Stimulated activated CD4-positive, alpha-beta T cell treated with anti-CD3 and anti-CD28 coated beads, TNF-alpha, amount 100 ng/mL, for 1 hour (primary cell): ENCODE data around the gene CYP1A2.
"Not testable (repeated sequence)": the region's sequence is repeated elsewhere in the genome, so short reads cannot be mapped to it uniquely, and the experiment has no call there.

ENCODE experiments used
- DNase-seq, 3 donors: peaks; one replicate each; pipeline ENCODE4 v3.0.0-alpha.2; 2020; ENCODE audit warnings: low read depth in 3 of 3, low spot score in 1 of 3

CYP1A2 gene

DNA sequence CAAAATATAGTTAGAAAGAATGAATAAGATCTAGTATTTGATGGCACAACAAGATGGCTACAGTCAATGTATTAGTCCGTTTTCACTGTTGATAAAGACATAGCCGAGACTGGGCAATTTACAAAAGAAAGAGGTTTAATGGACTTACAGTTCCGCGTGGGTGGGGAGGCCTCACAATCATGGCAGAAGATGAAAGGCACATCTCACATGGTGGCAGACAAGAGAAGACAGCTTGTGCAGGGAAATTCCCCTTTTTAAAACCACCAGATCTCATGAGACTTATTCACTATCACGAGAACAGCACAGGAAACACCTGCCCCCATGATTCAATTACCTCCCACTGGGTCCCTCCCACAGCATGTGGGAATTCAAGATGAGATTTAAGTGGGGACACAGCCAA, 10.4 kb upstream of the CYP1A2 start:
- DNase-seq, result not testable (repeated sequence)

GRCh38 chr15:74742422-74742821, 6.2 kb upstream of the CYP1A2 start:
- DNase-seq, result no peak

DNA sequence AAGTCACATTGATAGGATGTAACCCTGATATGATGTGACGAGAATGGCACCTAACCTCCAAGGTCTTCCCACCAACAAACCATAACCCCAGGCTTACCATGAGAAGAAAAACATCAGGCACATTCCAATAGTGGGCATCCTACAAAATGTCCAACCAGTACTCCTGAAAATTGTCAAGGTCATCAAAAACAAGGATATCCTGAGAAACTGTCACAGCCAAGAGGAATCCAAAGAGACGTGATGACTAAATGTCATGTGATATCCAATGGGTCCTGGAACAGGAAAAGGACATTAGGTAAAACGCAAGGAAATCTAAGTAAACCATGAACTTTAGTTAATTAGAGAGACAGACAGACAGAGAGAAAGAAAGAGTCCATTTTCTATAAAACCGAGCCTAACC, 2.3 kb upstream of the CYP1A2 start:
- no peak for DNase-seq

DNA sequence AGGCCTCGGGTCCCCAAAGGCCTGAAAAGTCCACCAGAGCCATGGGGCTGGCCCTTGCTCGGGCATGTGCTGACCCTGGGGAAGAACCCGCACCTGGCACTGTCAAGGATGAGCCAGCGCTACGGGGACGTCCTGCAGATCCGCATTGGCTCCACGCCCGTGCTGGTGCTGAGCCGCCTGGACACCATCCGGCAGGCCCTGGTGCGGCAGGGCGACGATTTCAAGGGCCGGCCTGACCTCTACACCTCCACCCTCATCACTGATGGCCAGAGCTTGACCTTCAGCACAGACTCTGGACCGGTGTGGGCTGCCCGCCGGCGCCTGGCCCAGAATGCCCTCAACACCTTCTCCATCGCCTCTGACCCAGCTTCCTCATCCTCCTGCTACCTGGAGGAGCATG, 1.2 kb downstream of the CYP1A2 start:
- no peak for DNase-seq

GRCh38 chr15:74750751-74751150, 2.1 kb downstream of the CYP1A2 start:
- DNase-seq, result no peak

DNA sequence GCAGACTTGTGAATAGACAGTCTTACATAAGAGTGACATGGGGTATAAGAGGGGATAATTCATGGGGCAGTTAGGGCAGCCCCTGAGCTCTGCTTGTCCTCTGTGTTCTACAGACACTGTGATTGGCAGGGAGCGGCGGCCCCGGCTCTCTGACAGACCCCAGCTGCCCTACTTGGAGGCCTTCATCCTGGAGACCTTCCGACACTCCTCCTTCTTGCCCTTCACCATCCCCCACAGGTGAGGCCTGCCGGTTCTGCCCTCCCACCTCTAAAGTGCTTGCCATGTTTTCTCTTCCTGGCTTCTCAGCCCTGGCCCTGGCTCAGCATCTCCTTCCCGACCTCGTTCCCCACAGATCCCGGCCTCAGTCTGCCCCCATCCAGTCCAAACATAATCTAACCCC, 3.4 kb downstream of the CYP1A2 start:
- DNase-seq, result no peak

- no peak for DNase-seq
Observed at GRCh38 chr15:74752531-74752930, 3.9 kb downstream of the CYP1A2 start.

DNA sequence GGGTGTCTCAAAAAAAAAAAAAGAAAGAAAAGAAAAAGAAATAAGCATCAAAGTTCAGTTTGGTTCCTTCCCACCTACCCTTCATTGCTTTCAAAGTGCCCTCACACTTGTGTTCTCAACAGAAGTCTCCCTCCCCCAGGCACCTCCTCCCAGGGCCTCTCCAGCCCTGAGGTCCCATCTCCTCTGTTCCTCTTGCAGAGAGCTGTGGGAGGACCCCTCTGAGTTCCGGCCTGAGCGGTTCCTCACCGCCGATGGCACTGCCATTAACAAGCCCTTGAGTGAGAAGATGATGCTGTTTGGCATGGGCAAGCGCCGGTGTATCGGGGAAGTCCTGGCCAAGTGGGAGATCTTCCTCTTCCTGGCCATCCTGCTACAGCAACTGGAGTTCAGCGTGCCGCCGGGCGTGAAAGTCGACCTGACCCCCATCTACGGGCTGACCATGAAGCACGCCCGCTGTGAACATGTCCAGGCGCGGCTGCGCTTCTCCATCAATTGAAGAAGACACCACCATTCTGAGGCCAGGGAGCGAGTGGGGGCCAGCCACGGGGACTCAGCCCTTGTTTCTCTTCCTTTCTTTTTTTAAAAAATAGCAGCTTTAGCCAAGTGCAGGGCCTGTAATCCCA, 6.1 kb downstream of the CYP1A2 start:
- no peak for DNase-seq

DNA sequence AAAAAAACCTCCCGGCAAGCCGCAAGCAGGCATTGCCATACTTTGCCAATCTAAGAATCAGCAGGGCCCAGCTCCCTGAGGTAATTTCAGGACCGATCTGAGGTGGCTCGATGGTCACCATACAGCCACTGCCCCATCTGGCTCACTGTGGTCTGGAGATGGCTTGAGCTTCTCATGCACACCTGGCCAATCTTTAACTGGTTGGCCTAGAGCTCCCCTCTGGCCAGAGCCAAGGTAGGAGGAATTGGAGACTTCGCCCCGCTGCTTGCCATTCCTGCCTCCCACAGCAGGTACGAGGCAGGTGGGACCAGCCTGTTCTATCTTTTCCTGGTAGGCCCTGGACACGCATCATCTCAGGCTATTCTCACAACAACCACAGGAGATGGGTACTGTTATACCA, 10.1 kb downstream of the CYP1A2 start:
- DNase-seq, result no peak

GRCh38 chr15:74762791-74763150, 14.1 kb downstream of the CYP1A2 start:
- DNase-seq, result no peak

DNA sequence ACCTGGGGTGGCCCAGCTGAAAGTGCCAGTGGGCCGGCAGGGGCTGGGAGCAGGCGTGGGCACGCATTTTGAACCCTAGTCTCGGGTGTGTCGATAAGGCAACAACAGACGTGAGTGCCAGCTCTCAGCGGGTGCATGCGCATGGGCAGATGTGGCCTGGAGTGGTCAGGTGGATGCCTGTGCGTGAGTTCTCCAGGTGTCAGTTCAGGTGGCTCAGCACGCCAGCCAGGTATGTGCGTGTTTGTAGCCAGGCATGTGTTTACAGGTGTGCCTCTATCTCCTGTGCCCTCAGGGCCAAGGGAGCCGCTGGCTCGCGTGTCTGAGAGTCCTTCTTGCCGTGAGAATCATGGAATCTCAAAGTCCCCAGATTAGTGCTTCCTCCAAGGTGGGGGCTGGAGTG, 14.8 kb downstream of the CYP1A2 start:
- no peak for DNase-seq

DNA sequence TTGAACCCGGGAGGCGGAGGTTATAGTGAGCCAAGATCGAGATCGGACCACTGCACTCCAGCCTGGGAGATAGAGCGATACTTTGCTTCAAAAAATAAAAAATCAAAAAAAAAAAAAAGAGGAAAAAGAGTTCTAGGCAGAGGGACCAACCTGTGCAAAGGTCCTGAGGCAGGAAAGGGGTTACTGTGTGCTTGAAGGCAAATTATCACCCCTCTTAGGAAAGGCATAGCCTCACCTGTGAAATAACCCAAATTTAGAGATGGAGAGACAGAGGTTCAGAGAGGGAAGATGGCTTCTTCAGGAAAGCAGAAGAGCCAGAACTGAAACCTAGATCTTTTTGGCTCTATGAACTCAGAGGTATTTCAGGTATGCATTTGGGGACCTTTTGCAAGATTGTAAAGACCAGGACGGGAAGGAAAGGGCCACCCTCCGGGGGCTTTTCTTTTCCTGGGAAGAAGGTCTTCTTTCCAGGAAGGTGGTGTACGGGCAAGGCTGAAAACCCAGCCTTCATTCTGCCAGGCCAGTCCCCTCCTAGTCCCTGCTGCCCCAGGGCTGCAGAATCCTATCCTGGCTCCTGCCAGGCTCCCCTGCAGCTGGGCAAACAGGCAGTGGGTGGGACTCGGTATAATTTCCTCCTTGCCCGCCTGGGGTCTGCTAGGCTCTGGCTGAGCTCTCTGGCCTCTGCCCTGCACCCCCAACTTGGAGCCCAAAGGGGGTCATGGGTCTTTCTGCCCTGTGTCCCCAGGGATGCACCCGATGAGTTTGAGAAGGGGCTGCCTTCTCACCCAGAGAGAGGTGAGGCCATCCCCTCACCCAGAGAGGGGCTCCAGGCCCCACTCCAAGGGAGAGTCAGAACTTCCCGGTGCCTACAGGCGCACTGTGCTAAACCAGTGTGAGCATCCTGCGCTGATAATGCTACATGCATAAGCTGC, 18.8 kb downstream of the CYP1A2 start:
- DNase-seq, result no peak

GRCh38 chr15:74768099-74768770, 19.6 kb downstream of the CYP1A2 start:
- no peak for DNase-seq

GRCh38 chr15:74768771-74769342, 20.2 kb downstream of the CYP1A2 start:
- no peak for DNase-seq

DNA sequence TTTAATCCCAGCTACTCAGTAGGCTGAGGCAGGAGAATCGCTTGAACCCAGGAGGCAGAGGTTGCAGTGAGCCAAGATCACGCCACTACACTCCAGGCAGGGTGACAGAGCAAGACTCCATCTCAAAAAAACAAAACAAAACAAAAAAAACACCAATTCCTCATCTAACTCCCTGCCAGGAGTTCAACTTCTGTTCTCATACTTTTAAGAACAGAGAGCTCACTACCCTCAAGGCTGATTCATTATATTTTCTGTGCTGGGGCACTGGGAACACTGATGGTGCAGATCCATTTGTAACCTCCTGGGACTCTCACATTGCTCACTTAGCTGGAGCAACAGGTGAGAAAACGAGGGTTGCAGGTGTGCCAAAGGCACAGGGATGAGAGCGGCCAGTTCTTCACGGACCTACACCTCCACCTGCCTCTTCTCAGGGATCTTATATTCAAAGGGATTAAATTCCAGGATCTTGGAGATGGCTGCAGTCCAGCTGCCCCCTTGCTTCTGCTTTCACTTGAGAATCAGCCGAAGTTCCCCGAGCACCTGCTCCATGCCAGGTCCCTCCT, 20.9 kb downstream of the CYP1A2 start:
- DNase-seq, result no peak

DNA sequence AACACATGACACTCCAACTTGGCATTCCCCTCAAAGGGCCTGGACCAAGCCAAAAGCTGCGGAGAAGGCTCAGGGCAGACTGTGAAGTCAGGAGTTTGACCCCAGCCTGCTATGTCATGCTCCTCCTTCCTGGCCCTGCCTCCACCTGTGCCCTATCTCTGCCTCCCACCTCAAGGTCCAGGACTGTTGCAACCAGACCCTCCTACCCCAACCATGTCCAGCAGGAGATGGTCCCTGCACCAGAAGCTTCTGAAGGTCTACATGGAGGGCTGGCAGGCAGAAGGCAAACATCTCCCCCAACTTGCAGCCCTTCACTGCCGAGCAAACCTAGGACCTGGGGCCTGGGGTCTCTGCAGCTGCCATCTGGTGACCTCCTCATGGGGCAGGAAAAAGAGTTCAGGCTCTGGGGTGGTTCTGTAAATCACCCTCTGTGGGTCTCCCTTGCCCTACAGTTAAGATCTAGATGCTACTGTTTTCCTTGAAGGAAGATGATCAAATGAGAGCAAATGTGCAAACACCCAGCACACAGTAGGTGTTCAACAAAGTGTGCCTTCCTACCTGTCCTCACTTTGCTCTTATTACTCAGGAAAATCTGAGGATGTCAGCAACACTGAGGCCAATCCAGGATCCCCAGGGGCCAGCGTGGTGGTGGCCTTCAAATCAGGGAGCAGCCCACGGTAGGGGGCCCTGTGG, 21.7 kb downstream of the CYP1A2 start:
- DNase-seq, result no peak

DNA sequence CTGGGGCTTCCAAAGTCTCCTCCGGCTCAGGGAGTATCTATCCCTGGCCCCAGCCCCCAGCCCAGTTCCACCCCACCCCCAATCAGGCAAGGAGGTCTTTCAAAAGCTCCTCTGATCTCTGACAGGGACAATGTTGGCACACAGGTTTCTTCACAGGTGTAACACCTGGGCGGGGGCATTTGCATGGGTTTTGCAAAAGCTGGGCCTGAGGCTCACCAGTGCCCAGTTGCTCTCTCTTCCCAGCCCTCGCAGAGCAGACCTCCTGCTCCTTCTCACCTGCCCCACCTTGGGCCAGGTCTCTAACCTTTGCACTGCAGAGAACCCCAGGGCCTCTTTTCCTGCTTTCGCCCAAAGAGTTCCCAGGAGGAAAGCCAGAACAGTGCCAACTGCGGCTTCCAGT, 24.7 kb downstream of the CYP1A2 start:
- DNase-seq, result no peak

- no peak for DNase-seq
Observed at GRCh38 chr15:74773731-74774252, 25.1 kb downstream of the CYP1A2 start.

- no peak for DNase-seq
Observed at GRCh38 chr15:74775132-74775562, 26.5 kb downstream of the CYP1A2 start.

DNA sequence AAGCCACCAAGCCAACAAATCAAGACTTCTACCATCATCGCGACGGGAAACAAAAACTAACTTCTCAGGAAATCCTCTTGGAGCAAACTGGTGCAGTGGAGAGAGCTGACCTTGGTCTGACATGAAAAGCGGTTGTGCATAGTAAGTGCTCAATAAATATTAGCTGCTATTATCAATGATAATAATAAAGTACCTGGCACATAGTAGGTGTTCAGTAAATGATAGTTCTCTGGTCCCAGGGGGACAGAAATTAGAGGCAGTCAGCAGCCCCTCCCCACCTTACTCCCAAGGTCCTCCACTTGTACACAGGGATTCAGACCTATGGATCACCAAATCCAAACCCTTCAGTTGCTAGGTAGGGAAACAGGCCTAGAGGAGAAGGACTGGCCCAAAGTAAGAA, 27.2 kb downstream of the CYP1A2 start:
- DNase-seq, result no peak
